ENCODE measurements around the gene PTPRS. TPM values are rescaled to one million over a fixed set of nuclear protein-coding genes. Genes with fewer than 3 reads are reported as not detected.

Gene PTPRS
- total and polyA plus RNA-seq, 2 of the 13 experiments (the other 11 are each of a cell fraction or from before 2014, with no cell fraction given) = 32.7 to 43.9 TPM

GRCh38 chr19:5340637-5341447 lies at the start of gene PTPRS (continued):
- TF ChIP-seq REST (IDR thresholded peaks at IDR 0.05; ENCODE audit: borderline replicate concordance in 1 of 2, low read depth in 1 of 2, low read length in 2 of 2) (no peak; a peak in 1 of 4 replicates), MTERF4 (CRISPR knock-in tag; IDR thresholded peaks at IDR 0.05) (peak; percentile 100), GATAD2A (CRISPR knock-in tag; IDR thresholded peaks at IDR 0.05) (peak; percentile 28; the same call in 1 of the 2 replicates), NFE2L2 (IDR thresholded peaks at IDR 0.05; ENCODE audit: low read length) (no peak), AKAP8 (CRISPR knock-in tag; IDR thresholded peaks at IDR 0.05) (peak; percentile 97), ZBTB4 (CRISPR knock-in tag; IDR thresholded peaks at IDR 0.05; ENCODE audit: borderline replicate concordance) (peak; percentile 51; the same call in 1 of the 2 replicates), NCOR1 (IDR thresholded peaks at IDR 0.05; ENCODE audit: borderline replicate concordance, low read length) (no peak), ZNF773 (CRISPR knock-in tag; IDR thresholded peaks at IDR 0.05; ENCODE audit: borderline replicate concordance) (peak; percentile 99), ZNF430 (CRISPR knock-in tag; IDR thresholded peaks at IDR 0.05) (peak; percentile 100), ERF (CRISPR knock-in tag; IDR thresholded peaks at IDR 0.05) (peak; percentile 99), RERE (CRISPR knock-in tag; IDR thresholded peaks at IDR 0.05; ENCODE audit: low read depth) (peak; percentile 73; the same call in 1 of the 2 replicates), MXD3 (CRISPR knock-in tag; IDR thresholded peaks at IDR 0.05) (peak; percentile 100), RELA (CRISPR knock-in tag; IDR thresholded peaks at IDR 0.05) (peak; percentile 64; the same call in 1 of the 2 replicates), ZNF790 (CRISPR knock-in tag; IDR thresholded peaks at IDR 0.05; ENCODE audit: borderline replicate concordance) (peak; percentile 99; the same call in 1 of the 2 replicates)

All from HepG2 (cell line).